Ovary (tissue), 9 donors: ENCODE data around the gene EGFLAM. TPM values are rescaled to one million over a fixed set of nuclear protein-coding genes. Genes with fewer than 3 reads are reported as not detected.
A peak's percentile ranks its signal among the peaks of the same experiment; 100 is the strongest.

Experiments used
- DNase-seq, 5 donors: peaks; one replicate each; pipeline ENCODE4 v3.0.0-alpha.2; 2019 to 2020
- H3K27ac ChIP-seq, 2 donors: fragments of 200-600 bp; one replicate each; pipeline versions ENCODE4 v1.5.1 to v1.8.0; 2019 to 2022
- H3K27me3 ChIP-seq: fragments of 200-600 bp; one replicate; pipeline ENCODE4 v1.8.0; 2022
- H3K36me3 ChIP-seq: fragments of 200-600 bp; sonication (generic); one replicate; pipeline ENCODE4 v1.5.1; 2019
- H3K4me1 ChIP-seq: one replicate; pipeline ENCODE4 v1.8.1; 2013; ENCODE audit warnings: mild to moderate bottlenecking, moderate library complexity; ENCODE audit not compliant: insufficient read depth
- H3K4me3 ChIP-seq: fragments of 200-600 bp; sonication (generic); one replicate; pipeline ENCODE4 v1.5.1; 2017
- H3K9me3 ChIP-seq, 2 donors: fragments of 200-600 bp in 1 of 2; sonication (generic) in 1 of 2; one replicate each; pipeline versions ENCODE4 v1.5.1 to v1.8.1; 2013 to 2019; ENCODE audit warnings: mild to moderate bottlenecking in 1 of 2, moderate library complexity in 1 of 2
- CTCF ChIP-seq, 3 donors: fragments of 450-650 bp in 2 of 3; fragments of 200-600 bp in 1 of 3; IDR thresholded peaks; one replicate each; pipeline versions ENCODE4 v1.5.1 to v1.8.0; 2016 to 2022; ENCODE audit warnings: antibody characterized with exemption in 3 of 3, mild to moderate bottlenecking in 1 of 3
- EP300 ChIP-seq: sonication (generic); formaldehyde crosslinking; IDR thresholded peaks from one replicate; pipeline ENCODE4 v1.6.1; 2017; ENCODE audit warnings: antibody characterized with exemption
- POLR2A ChIP-seq: fragments of 450-650 bp; IDR thresholded peaks from one replicate; pipeline ENCODE4 v1.6.1; 2017; ENCODE audit warnings: antibody characterized with exemption, mild to moderate bottlenecking, moderate library complexity
- WGBS, 3 donors: extraction: QIAGEN DNeasy Blood & Tissue Kit in 1 of 3; methylation state at CpG; one replicate each; pipeline versions ENCODE4 v1.1.5 to v1.1.7; 2013 to 2017; 5-methylcytosine and 5-hydroxymethylcytosine counted together
- intact Hi-C, 4 donors: fragments of 100-400 bp; cut with DNase I; formaldehyde crosslinking; loops; one replicate each; pipeline versions ENCODE4 v1.11.0 to v1.15.1; 2022 to 2023
- polyA plus RNA-seq, 2 donors: library from polyadenylated mRNA; stranded (reverse); fragments of 200-250 nt in 1 of 2; fragments of 350-450 nt in 1 of 2; fragmentation: Illumina TruSeq in 1 of 2; extraction: RNeasy Lipid Tissue Mini Kit (QIAGEN cat#74804) in 1 of 2; gene quantifications; one replicate each; pipeline ENCODE4 v1.2.3, GENCODE V29; 2013 to 2014
- total RNA-seq, 7 donors: library from RNA; depleted of rRNA in 2 of 7; stranded (reverse); fragments of >200 nt in 2 of 7; fragmentation: NEBNext Ultra II Directional in 3 of 7; extraction: Animal tissue kit (Norgen Biotek cat#: 25700) in 3 of 7; gene quantifications; one replicate each; pipeline versions ENCODE4 v1.1.0 to v1.2.4, GENCODE V29; 2016 to 2023
- donor health status: DM: no; HTN: no; CAD: no; lungs with moderate emphysema.
- donor health status: DM: no; HTN: no; CAD: no.
- donor health status: Bipolar disorder and iron deficiency.
- donor health status: DM: yes; HTN: yes; CAD: no.
- donor health status: DM: no; HTN: no; CAD: no.
- donor health status: DM: yes; HTN: yes; CAD: no.

Gene EGFLAM
- total and polyA plus RNA-seq, 9 donors: 6.1 to 37.8 (median 17.1) TPM

GRCh38 chr5:38420691-38421390 lies 162.5 kb downstream of the EGFLAM start:
- DNase-seq: peak; percentile 48 to 75 (median 64)
- Histone ChIP-seq H3K9me3 (no peaks in the 10 kb centered on the region), H3K4me1 (no peaks in the 10 kb centered on the region), H3K27ac (no peak overlapping the region), H3K36me3 (no peaks in the 10 kb centered on the region), H3K4me3 (no peak overlapping the region), H3K27me3 (no peaks in the 10 kb centered on the region)
- 60 to 63% (median 63%) methylated on average over 6 of the region's 6 CpGs for WGBS, 3 donors
- TF ChIP-seq POLR2A (no peak), CTCF (IDR thresholded peaks at IDR 0.05) (peak; percentile 44 to 60 (median 55))
- intact Hi-C loops: no loop called here

- intact Hi-C loops: no loop called here
- 84 to 96% (median 95%) methylated on average over 1 of the region's 1 CpG for WGBS, 3 donors
- no peak for DNase-seq
- Histone ChIP-seq H3K36me3 (no peaks in the 10 kb centered on the region), H3K4me1 (no peaks in the 10 kb centered on the region), H3K27ac (no peak overlapping the region), H3K9me3 (no peaks in the 10 kb centered on the region), H3K27me3 (no peaks in the 10 kb centered on the region), H3K4me3 (no peak overlapping the region)
- TF ChIP-seq POLR2A: no peak
- TF ChIP-seq CTCF (IDR thresholded peaks at IDR 0.05): no peak
- TF ChIP-seq EP300: no peak
Observed at GRCh38 chr5:38422622-38423021, 164.3 kb downstream of the EGFLAM start.

GRCh38 chr5:38423276-38424147 lies 165.2 kb downstream of the EGFLAM start:
- intact Hi-C loops: loop anchor here in 1 of 4 donors (1.0 kb wide), 1 partner anchor 18 kb away; no protein-coding TSS in a partner anchor
- whole genome bisulfite sequencing, 3 donors: 66 to 79% (median 76%) methylated on average over 5 of the region's 5 CpGs
- Histone ChIP-seq H3K9me3 (no peaks in the 10 kb centered on the region), H3K27ac (no peak overlapping the region), H3K27me3 (no peaks in the 10 kb centered on the region), H3K4me1 (no peaks in the 10 kb centered on the region), H3K4me3 (no peak overlapping the region), H3K36me3 (no peaks in the 10 kb centered on the region)
- TF ChIP-seq CTCF (IDR thresholded peaks at IDR 0.05) (no peak), EP300 (no peak), POLR2A (no peak)
- DNase-seq: no peak

GRCh38 chr5:38424148-38425060 lies 166.0 kb downstream of the EGFLAM start:
- no peak for DNase-seq
- 79 to 94% (median 82%) methylated on average over 4 of the region's 4 CpGs for WGBS, 3 donors
- Histone ChIP-seq H3K27ac (no peak overlapping the region), H3K4me1 (no peaks in the 10 kb centered on the region), H3K4me3 (no peak overlapping the region), H3K9me3 (no peaks in the 10 kb centered on the region), H3K36me3 (no peaks in the 10 kb centered on the region), H3K27me3 (no peaks in the 10 kb centered on the region)
- TF ChIP-seq EP300 (no peak), CTCF (IDR thresholded peaks at IDR 0.05) (no peak), POLR2A (no peak)
- intact Hi-C loops: loop anchor here in 1 of 4 donors (1.0 kb wide), 1 partner anchor 17 kb away; no protein-coding TSS in a partner anchor
